ENCODE data around the gene PSMG4.

The PSMG4 gene

DNA sequence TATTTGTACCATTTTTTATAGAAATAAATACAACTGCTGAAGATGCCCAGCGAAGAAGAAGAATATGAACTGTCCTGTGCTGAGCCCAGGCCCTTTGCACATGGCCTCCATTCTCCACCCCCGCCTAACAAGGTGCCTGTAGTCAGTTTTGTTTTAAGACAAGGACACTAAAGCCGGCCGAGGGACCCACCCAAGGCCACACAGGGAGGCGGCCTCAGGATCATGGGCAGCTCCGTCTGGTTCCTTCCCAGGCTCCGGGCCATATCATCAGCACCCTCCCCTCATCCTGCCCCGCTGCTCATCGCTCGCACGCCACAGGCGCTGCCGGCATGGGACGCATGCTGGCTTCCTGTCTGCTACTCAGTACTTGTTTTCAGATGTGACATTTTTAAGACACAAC lies 21.3 kb downstream of the PSMG4 start:
- CTCF ChIA-PET = interaction anchor here (0.6 to 4.6 kb wide), 32 partner anchors 14 to 790 kb away, joined by 3 to 61 read pairs (median 4); no protein-coding TSS in a partner anchor
- no peak overlapping the region for H3K4me3 ChIP-seq (ENCODE audit: low read depth, low read length)
- TF ChIP-seq ZNF623 (tag by site-specific recombination; IDR thresholded peaks at IDR 0.05) (peak; percentile 69), SCRT2 (tag by site-specific recombination; IDR thresholded peaks at IDR 0.05) (peak; percentile 35; the same call in 1 of the 2 replicates)
- TF ChIP-seq, protein P1, sequence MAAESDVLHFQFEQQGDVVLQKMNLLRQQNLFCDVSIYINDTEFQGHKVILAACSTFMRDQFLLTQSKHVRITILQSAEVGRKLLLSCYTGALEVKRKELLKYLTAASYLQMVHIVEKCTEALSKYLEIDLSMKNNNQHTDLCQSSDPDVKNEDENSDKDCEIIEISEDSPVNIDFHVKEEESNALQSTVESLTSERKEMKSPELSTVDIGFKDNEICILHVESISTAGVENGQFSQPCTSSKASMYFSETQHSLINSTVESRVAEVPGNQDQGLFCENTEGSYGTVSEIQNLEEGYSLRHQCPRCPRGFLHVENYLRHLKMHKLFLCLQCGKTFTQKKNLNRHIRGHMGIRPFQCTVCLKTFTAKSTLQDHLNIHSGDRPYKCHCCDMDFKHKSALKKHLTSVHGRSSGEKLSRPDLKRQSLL (tag by site-specific recombination; IDR thresholded peaks at IDR 0.05) = no peak
- TF ChIP-seq, protein P2, sequence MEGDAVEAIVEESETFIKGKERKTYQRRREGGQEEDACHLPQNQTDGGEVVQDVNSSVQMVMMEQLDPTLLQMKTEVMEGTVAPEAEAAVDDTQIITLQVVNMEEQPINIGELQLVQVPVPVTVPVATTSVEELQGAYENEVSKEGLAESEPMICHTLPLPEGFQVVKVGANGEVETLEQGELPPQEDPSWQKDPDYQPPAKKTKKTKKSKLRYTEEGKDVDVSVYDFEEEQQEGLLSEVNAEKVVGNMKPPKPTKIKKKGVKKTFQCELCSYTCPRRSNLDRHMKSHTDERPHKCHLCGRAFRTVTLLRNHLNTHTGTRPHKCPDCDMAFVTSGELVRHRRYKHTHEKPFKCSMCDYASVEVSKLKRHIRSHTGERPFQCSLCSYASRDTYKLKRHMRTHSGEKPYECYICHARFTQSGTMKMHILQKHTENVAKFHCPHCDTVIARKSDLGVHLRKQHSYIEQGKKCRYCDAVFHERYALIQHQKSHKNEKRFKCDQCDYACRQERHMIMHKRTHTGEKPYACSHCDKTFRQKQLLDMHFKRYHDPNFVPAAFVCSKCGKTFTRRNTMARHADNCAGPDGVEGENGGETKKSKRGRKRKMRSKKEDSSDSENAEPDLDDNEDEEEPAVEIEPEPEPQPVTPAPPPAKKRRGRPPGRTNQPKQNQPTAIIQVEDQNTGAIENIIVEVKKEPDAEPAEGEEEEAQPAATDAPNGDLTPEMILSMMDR (tag by site-specific recombination; IDR thresholded peaks at IDR 0.05) = no peak
- no peak overlapping the region for H3K27ac ChIP-seq (ENCODE audit: extremely low read depth, low read depth, low read length)
- POLR2A ChIA-PET = interaction anchor here (0.6 kb wide), 1 partner anchor 607 kb away, joined by 5 read pairs; no protein-coding TSS in a partner anchor
- H3K36me3 ChIP-seq (ENCODE audit: control insufficient read depth in 2 of 2, insufficient read depth in 1 of 2, low read length in 2 of 2) = peaks cover 0 to 33% of the 10 kb centered on the region in 2 experiments; a peak in 2 of 3 replicates
- no peaks in the 10 kb centered on the region for H3K9me3 ChIP-seq (ENCODE audit: control insufficient read depth, insufficient read depth, low read depth, low read length)
- no peaks in the 10 kb centered on the region for H3K4me1 ChIP-seq (ENCODE audit: control insufficient read depth, insufficient read depth, low read length)

DNA sequence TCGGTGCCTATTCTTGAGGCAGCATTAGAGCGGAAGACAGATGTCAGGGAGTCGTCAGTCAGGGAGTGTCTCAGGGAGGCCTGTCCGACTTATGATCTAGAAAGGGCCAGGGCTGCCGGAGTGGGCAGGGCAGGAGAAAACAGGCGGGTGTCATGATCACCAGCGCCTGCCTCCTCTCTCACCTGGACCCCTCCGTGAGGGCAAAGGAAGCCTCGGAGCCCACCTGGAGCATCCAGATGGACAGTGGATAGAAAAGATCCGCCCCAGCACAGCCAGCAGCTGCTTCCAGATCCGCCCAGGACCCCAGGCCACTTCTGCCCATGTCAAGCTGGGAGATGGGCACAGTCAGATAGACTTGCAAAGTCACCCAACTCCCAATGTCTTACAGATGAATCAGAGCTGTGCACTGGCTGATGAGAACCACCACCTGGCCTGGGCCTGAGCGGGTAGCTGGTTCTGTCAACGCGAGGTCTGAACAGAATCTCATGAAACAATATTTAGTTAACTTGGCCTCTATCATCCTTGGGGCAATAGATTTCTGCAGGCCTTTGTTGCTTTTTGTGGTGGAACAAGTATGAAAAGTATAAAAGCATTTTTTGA lies 22.2 kb downstream of the PSMG4 start:
- no peak overlapping the region for H3K4me3 ChIP-seq (ENCODE audit: low read depth, low read length)
- POLR2A ChIA-PET = interaction anchor here (0.6 to 1.0 kb wide), 2 partner anchors 9 to 606 kb away, joined by 3 to 5 read pairs; no protein-coding TSS in a partner anchor
- H3K27ac ChIP-seq (ENCODE audit: extremely low read depth, low read depth, low read length) = no peak overlapping the region
- TF ChIP-seq ZNF571 (tag by site-specific recombination; IDR thresholded peaks at IDR 0.05) (no peak), PRDM1 (tag by site-specific recombination; IDR thresholded peaks at IDR 0.05) (no peak), ZNF146 (tag by site-specific recombination; IDR thresholded peaks at IDR 0.05) (no peak), ZFP3 (tag by site-specific recombination; IDR thresholded peaks at IDR 0.05; ENCODE audit: low read depth) (no peak), ZNF341 (tag by site-specific recombination; IDR thresholded peaks at IDR 0.05; ENCODE audit: low read depth) (no peak), ZNF174 (tag by site-specific recombination; IDR thresholded peaks at IDR 0.05) (no peak), ZNF221 (tag by site-specific recombination; IDR thresholded peaks at IDR 0.05; ENCODE audit: borderline replicate concordance) (no peak)
- TF ChIP-seq, protein P3, sequence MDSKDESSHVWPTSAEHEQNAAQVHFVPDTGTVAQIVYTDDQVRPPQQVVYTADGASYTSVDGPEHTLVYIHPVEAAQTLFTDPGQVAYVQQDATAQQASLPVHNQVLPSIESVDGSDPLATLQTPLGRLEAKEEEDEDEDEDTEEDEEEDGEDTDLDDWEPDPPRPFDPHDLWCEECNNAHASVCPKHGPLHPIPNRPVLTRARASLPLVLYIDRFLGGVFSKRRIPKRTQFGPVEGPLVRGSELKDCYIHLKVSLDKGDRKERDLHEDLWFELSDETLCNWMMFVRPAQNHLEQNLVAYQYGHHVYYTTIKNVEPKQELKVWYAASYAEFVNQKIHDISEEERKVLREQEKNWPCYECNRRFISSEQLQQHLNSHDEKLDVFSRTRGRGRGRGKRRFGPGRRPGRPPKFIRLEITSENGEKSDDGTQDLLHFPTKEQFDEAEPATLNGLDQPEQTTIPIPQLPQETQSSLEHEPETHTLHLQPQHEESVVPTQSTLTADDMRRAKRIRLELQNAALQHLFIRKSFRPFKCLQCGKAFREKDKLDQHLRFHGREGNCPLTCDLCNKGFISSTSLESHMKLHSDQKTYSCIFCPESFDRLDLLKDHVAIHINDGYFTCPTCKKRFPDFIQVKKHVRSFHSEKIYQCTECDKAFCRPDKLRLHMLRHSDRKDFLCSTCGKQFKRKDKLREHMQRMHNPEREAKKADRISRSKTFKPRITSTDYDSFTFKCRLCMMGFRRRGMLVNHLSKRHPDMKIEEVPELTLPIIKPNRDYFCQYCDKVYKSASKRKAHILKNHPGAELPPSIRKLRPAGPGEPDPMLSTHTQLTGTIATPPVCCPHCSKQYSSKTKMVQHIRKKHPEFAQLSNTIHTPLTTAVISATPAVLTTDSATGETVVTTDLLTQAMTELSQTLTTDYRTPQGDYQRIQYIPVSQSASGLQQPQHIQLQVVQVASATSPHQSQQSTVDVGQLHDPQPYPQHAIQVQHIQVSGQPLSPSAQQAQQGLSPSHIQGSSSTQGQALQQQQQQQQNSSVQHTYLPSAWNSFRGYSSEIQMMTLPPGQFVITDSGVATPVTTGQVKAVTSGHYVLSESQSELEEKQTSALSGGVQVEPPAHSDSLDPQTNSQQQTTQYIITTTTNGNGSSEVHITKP (tag by site-specific recombination; IDR thresholded peaks at IDR 0.05) = no peak
- TF ChIP-seq, protein P4, sequence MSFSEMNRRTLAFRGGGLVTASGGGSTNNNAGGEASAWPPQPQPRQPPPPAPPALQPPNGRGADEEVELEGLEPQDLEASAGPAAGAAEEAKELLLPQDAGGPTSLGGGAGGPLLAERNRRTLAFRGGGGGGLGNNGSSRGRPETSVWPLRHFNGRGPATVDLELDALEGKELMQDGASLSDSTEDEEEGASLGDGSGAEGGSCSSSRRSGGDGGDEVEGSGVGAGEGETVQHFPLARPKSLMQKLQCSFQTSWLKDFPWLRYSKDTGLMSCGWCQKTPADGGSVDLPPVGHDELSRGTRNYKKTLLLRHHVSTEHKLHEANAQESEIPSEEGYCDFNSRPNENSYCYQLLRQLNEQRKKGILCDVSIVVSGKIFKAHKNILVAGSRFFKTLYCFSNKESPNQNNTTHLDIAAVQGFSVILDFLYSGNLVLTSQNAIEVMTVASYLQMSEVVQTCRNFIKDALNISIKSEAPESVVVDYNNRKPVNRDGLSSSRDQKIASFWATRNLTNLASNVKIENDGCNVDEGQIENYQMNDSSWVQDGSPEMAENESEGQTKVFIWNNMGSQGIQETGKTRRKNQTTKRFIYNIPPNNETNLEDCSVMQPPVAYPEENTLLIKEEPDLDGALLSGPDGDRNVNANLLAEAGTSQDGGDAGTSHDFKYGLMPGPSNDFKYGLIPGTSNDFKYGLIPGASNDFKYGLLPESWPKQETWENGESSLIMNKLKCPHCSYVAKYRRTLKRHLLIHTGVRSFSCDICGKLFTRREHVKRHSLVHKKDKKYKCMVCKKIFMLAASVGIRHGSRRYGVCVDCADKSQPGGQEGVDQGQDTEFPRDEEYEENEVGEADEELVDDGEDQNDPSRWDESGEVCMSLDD (tag by site-specific recombination; IDR thresholded peaks at IDR 0.05) = no peak
- TF ChIP-seq, protein P5, sequence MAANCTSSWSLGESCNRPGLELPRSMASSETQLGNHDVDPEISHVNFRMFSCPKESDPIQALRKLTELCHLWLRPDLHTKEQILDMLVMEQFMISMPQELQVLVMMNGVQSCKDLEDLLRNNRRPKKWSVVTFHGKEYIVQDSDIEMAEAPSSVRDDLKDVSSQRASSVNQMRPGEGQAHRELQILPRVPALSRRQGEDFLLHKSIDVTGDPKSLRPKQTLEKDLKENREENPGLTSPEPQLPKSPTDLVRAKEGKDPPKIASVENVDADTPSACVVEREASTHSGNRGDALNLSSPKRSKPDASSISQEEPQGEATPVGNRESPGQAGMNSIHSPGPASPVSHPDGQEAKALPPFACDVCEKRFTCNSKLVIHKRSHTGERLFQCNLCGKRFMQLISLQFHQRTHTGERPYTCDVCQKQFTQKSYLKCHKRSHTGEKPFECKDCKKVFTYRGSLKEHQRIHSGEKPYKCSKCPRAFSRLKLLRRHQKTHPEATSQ (tag by site-specific recombination; IDR thresholded peaks at IDR 0.05) = no peak
- TF ChIP-seq, protein P6, sequence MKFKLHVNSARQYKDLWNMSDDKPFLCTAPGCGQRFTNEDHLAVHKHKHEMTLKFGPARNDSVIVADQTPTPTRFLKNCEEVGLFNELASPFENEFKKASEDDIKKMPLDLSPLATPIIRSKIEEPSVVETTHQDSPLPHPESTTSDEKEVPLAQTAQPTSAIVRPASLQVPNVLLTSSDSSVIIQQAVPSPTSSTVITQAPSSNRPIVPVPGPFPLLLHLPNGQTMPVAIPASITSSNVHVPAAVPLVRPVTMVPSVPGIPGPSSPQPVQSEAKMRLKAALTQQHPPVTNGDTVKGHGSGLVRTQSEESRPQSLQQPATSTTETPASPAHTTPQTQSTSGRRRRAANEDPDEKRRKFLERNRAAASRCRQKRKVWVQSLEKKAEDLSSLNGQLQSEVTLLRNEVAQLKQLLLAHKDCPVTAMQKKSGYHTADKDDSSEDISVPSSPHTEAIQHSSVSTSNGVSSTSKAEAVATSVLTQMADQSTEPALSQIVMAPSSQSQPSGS (tag by site-specific recombination; IDR thresholded peaks at IDR 0.05; ENCODE audit: low read depth) = no peak
- TF ChIP-seq, protein P7, sequence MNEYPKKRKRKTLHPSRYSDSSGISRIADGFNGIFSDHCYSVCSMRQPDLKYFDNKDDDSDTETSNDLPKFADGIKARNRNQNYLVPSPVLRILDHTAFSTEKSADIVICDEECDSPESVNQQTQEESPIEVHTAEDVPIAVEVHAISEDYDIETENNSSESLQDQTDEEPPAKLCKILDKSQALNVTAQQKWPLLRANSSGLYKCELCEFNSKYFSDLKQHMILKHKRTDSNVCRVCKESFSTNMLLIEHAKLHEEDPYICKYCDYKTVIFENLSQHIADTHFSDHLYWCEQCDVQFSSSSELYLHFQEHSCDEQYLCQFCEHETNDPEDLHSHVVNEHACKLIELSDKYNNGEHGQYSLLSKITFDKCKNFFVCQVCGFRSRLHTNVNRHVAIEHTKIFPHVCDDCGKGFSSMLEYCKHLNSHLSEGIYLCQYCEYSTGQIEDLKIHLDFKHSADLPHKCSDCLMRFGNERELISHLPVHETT (tag by site-specific recombination; IDR thresholded peaks at IDR 0.05) = no peak
- TF ChIP-seq, protein P8, sequence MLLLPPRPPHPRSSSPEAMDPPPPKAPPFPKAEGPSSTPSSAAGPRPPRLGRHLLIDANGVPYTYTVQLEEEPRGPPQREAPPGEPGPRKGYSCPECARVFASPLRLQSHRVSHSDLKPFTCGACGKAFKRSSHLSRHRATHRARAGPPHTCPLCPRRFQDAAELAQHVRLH (tag by site-specific recombination; IDR thresholded peaks at IDR 0.05) = no peak
- no peaks in the 10 kb centered on the region for H3K9me3 ChIP-seq (ENCODE audit: control insufficient read depth, insufficient read depth, low read depth, low read length)
- CTCF ChIA-PET = interaction anchor here (0.6 to 4.6 kb wide), 10 partner anchors 11 to 651 kb away, joined by 3 to 61 read pairs (median 3); no protein-coding TSS in a partner anchor
- no peaks in the 10 kb centered on the region for H3K4me1 ChIP-seq (ENCODE audit: control insufficient read depth, insufficient read depth, low read length)
- peaks cover 1 to 36% of the 10 kb centered on the region in 2 experiments; a peak in 2 of 3 replicates for H3K36me3 ChIP-seq (ENCODE audit: control insufficient read depth in 2 of 2, insufficient read depth in 1 of 2, low read length in 2 of 2)

All from HEK293 (cell line).